KOPT-K1 (cell line): ENCODE results near the gene RESF1.

Source experiments
- H3K27ac ChIP-seq: fragments of 200-600 bp; sonication (generic); 2 replicates; pipeline ENCODE4 v1.5.1; 2016; ENCODE audit warnings: antibody characterized with exemption, mild to moderate bottlenecking, low read depth, low read length; ENCODE audit not compliant: poor library complexity, severe bottlenecking
- H3K36me3 ChIP-seq: fragments of 200-600 bp; sonication (generic); 2 replicates; pipeline ENCODE4 v1.5.1; 2017; ENCODE audit warnings: antibody characterized with exemption, mild to moderate bottlenecking, low read length, moderate library complexity; ENCODE audit not compliant: insufficient read depth
- H3K9me3 ChIP-seq: fragments of 200-600 bp; sonication (generic); 2 replicates; pipeline ENCODE4 v1.5.1; 2017; ENCODE audit warnings: antibody characterized with exemption, low read length, mild to moderate bottlenecking; ENCODE audit not compliant: insufficient read depth, poor library complexity, severe bottlenecking

Gene RESF1

GRCh38 chr12:31984806-31985591, 25.8 kb downstream of the RESF1 start:
- Histone ChIP-seq H3K9me3 (peaks cover 81% of the 10 kb centered on the region), H3K36me3 (peaks cover 98% of the 10 kb centered on the region), H3K27ac (no peak overlapping the region)

- H3K27ac ChIP-seq = no peak overlapping the region
- H3K9me3 ChIP-seq = peaks cover 73% of the 10 kb centered on the region
Observed at GRCh38 chr12:31985832-31986231, 26.6 kb downstream of the RESF1 start.

GRCh38 chr12:31989571-31990362, 30.6 kb downstream of the RESF1 start:
- Histone ChIP-seq H3K36me3 (peaks cover 98% of the 10 kb centered on the region), H3K9me3 (peaks cover 34% of the 10 kb centered on the region), H3K27ac (no peak overlapping the region)

More at GRCh38 chr12:31985832-31986231, 26.6 kb downstream of the RESF1 start:
- peaks cover 98% of the 10 kb centered on the region for H3K36me3 ChIP-seq

GRCh38 chr12:31991146-31991545, 31.9 kb downstream of the RESF1 start:
- H3K9me3 ChIP-seq = peaks cover 20% of the 10 kb centered on the region
- H3K36me3 ChIP-seq = peaks cover 98% of the 10 kb centered on the region
- H3K27ac ChIP-seq = no peak overlapping the region

GRCh38 chr12:31991815-31992214, 32.6 kb downstream of the RESF1 start:
- no peak overlapping the region for H3K27ac ChIP-seq
- H3K36me3 ChIP-seq = peaks cover 98% of the 10 kb centered on the region
- H3K9me3 ChIP-seq = peaks cover 13% of the 10 kb centered on the region

GRCh38 chr12:31999692-32000091, 40.5 kb downstream of the RESF1 start:
- no peak overlapping the region for H3K27ac ChIP-seq
- peaks cover 3% of the 10 kb centered on the region for H3K9me3 ChIP-seq
- H3K36me3 ChIP-seq = peaks cover 65% of the 10 kb centered on the region

- Histone ChIP-seq H3K27ac (no peak overlapping the region), H3K36me3 (peaks cover 57% of the 10 kb centered on the region), H3K9me3 (peaks cover 3% of the 10 kb centered on the region)
Observed at GRCh38 chr12:32000373-32001005, 41.3 kb downstream of the RESF1 start.

- Histone ChIP-seq H3K36me3 (peaks cover 32% of the 10 kb centered on the region), H3K27ac (no peak overlapping the region), H3K9me3 (peaks cover 3% of the 10 kb centered on the region)
Observed at GRCh38 chr12:32002848-32003493, 43.8 kb downstream of the RESF1 start.

- peaks cover 3% of the 10 kb centered on the region for H3K9me3 ChIP-seq
- H3K36me3 ChIP-seq = peaks cover 26% of the 10 kb centered on the region
- no peak overlapping the region for H3K27ac ChIP-seq
Observed at GRCh38 chr12:32003654-32004053, 44.4 kb downstream of the RESF1 start.

- peaks cover 6% of the 10 kb centered on the region for H3K36me3 ChIP-seq
- H3K27ac ChIP-seq = no peak overlapping the region
- no peaks in the 10 kb centered on the region for H3K9me3 ChIP-seq
Observed at GRCh38 chr12:32005496-32006125, 46.4 kb downstream of the RESF1 start.
